KMS-11 (cell line): ENCODE measurements around the gene RPL29.

Source experiments
- H2AFZ ChIP-seq: fragments of 200-600 bp; sonication (generic); 2 replicates; pipeline ENCODE4 v1.6.1; 2016; ENCODE audit warnings: antibody characterized with exemption, mixed run types, low read depth
- H3K27ac ChIP-seq: fragments of 200-600 bp; sonication (generic); 2 replicates; pipeline ENCODE4 v1.6.1; 2016; ENCODE audit warnings: mild to moderate bottlenecking, mixed run types
- H3K27me3 ChIP-seq: fragments of 200-600 bp; sonication (generic); 2 replicates; pipeline ENCODE4 v1.6.1; 2017; ENCODE audit warnings: mild to moderate bottlenecking, low read depth, mixed run types, moderate library complexity; ENCODE audit not compliant: insufficient read depth
- H3K36me3 ChIP-seq: fragments of 200-600 bp; sonication (generic); 2 replicates; pipeline ENCODE4 v1.6.1; 2017; ENCODE audit warnings: mild to moderate bottlenecking, mixed run types; ENCODE audit not compliant: insufficient read depth
- H3K4me1 ChIP-seq: fragments of 200-600 bp; sonication (generic); 2 replicates; pipeline ENCODE4 v1.6.1; 2016; ENCODE audit warnings: mild to moderate bottlenecking, low read depth, mixed run types; ENCODE audit not compliant: poor library complexity, severe bottlenecking
- H3K4me2 ChIP-seq: fragments of 200-600 bp; sonication (generic); 2 replicates; pipeline ENCODE4 v1.7.0; 2016; ENCODE audit warnings: mild to moderate bottlenecking, mixed run types
- H3K4me3 ChIP-seq: fragments of 200-600 bp; sonication (generic); IDR thresholded peaks from 2 replicates; pipeline ENCODE4 v1.6.1; 2017; ENCODE audit warnings: low read depth, low read length, mixed read lengths; ENCODE audit not compliant: insufficient read depth
- H3K79me2 ChIP-seq: fragments of 200-600 bp; sonication (generic); 2 replicates; pipeline ENCODE4 v1.6.1; 2016; ENCODE audit warnings: low read depth, mixed run types; ENCODE audit not compliant: insufficient read depth
- H3K9ac ChIP-seq: fragments of 200-600 bp; sonication (generic); 2 replicates; pipeline ENCODE4 v1.6.1; 2016; ENCODE audit warnings: mild to moderate bottlenecking, mixed run types
- H4K20me1 ChIP-seq: fragments of 200-600 bp; sonication (generic); 2 replicates; pipeline ENCODE4 v1.6.1; 2016; ENCODE audit warnings: mild to moderate bottlenecking, mixed run types; ENCODE audit not compliant: insufficient read depth
- CTCF ChIP-seq: fragments of 200-600 bp; sonication (generic); conservative IDR thresholded peaks from 2 replicates; pipeline ENCODE4 v1.6.1; 2017; ENCODE audit warnings: low read depth, mild to moderate bottlenecking, antibody characterized with exemption, low read length, moderate library complexity, mixed read lengths

The RPL29 gene

DNA sequence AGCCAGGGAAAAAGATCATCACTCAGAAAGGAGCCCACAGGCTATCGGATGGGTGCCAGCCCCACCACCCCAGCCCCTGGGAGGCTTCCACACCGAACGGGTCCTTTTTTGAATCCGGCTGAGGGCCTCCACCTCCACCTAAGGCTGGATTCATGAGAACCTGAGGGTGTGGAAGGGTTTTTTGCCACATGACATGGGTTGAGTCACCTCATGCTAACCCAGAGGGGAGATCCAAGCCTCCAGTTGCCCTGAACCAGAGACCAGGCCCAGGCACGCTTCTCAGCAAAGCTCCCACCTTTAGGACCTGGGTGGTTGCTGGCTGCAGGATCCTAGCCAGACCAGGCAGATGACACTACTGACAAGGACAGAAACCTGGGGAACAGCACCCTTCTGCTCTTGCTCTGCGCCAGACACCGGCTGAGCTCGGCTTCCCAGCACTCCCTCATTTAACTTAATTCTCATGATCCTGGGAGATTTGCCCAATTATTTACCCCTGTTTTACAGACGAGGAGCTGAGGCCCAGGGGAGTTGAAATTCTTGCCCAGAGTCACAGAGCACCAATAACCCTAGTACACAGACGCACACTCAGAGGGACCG lies 35.1 kb upstream of the RPL29 start:
- TF ChIP-seq CTCF, result no peak
- Histone ChIP-seq H3K4me1 (no peaks in the 10 kb centered on the region), H3K9ac (no peak overlapping the region), H3K36me3 (no peaks in the 10 kb centered on the region), H3K27me3 (no peaks in the 10 kb centered on the region), H4K20me1 (no peaks in the 10 kb centered on the region), H3K27ac (no peak overlapping the region), H2AFZ (no peak overlapping the region), H3K79me2 (no peaks in the 10 kb centered on the region), H3K4me2 (no peak overlapping the region), H3K4me3 (no peak overlapping the region)

- Histone ChIP-seq H3K36me3 (no peaks in the 10 kb centered on the region), H3K27ac (no peak overlapping the region), H4K20me1 (no peaks in the 10 kb centered on the region), H3K9ac (no peak overlapping the region), H3K79me2 (no peaks in the 10 kb centered on the region), H3K27me3 (no peaks in the 10 kb centered on the region), H3K4me3 (no peak overlapping the region), H3K4me1 (no peaks in the 10 kb centered on the region), H2AFZ (no peak overlapping the region), H3K4me2 (no peak overlapping the region)
- no peak for TF ChIP-seq CTCF
Measured at GRCh38 chr3:52029535-52029934, 33.8 kb upstream of the RPL29 start.

DNA sequence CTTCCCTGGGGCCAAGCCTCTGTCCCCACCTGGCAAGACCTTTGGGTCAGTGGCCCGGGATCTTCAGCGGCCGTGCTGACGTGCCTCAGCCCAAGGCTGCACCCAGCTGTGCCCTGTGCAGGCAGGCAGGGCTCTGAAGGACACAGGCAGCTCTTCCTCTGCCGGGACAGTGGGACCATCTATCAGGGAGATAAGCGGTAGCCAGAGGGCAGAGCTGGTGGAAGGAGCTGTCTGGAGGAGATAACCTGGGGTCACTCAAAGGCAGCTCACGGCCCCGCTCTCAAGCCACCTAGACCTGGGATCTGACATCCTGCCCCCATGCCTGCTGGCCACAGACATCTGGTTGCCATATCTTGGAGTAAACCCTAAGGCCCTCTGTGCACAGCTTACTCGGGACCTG lies 33.4 kb upstream of the RPL29 start:
- H3K36me3 ChIP-seq, result no peaks in the 10 kb centered on the region
- no peak overlapping the region for H3K4me2 ChIP-seq
- H3K79me2 ChIP-seq, result no peaks in the 10 kb centered on the region
- H3K4me1 ChIP-seq, result no peaks in the 10 kb centered on the region
- no peak overlapping the region for H3K4me3 ChIP-seq
- no peak for TF ChIP-seq CTCF
- H4K20me1 ChIP-seq, result no peaks in the 10 kb centered on the region
- H2AFZ ChIP-seq, result no peak overlapping the region
- H3K27me3 ChIP-seq, result no peaks in the 10 kb centered on the region
- H3K9ac ChIP-seq, result no peak overlapping the region
- H3K27ac ChIP-seq, result no peak overlapping the region

- Histone ChIP-seq H4K20me1 (no peaks in the 10 kb centered on the region), H3K4me1 (no peaks in the 10 kb centered on the region), H3K4me3 (no peak overlapping the region), H3K27me3 (no peaks in the 10 kb centered on the region), H2AFZ (no peak overlapping the region), H3K27ac (no peak overlapping the region), H3K36me3 (no peaks in the 10 kb centered on the region), H3K79me2 (no peaks in the 10 kb centered on the region), H3K9ac (no peak overlapping the region), H3K4me2 (no peak overlapping the region)
- no peak for TF ChIP-seq CTCF
Measured at GRCh38 chr3:52028572-52028971, 32.9 kb upstream of the RPL29 start.
